ENCODE results near the gene TRAM2. TPM values are rescaled to one million over a fixed set of nuclear protein-coding genes. Genes with fewer than 3 reads are reported as not detected.

TRAM2 gene
- total RNA-seq, 1 donor from 2014 or later: 16.2 TPM

GRCh38 chr6:52570291-52570700, 6.6 kb downstream of the TRAM2 start:
- TF ChIP-seq CTCF (IDR thresholded peaks at IDR 0.05; ENCODE audit: partially characterized antibody, unreplicated experiment): no peak
- Mint-ChIP-seq H3K9me3 (ENCODE audit: unreplicated experiment) (no peaks in the 10 kb centered on the region), H3K4me3 (ENCODE audit: unreplicated experiment) (no peak overlapping the region), H3K36me3 (ENCODE audit: unreplicated experiment) (no peaks in the 10 kb centered on the region), H3K27ac (ENCODE audit: unreplicated experiment) (no peak overlapping the region), H3K27me3 (ENCODE audit: unreplicated experiment) (peaks cover 6% of the 10 kb centered on the region), H3K4me1 (ENCODE audit: low read depth, unreplicated experiment) (peaks cover 24% of the 10 kb centered on the region)
- DNase-seq: no peak

- Mint-ChIP-seq H3K27ac (ENCODE audit: unreplicated experiment) (no peak overlapping the region), H3K4me1 (ENCODE audit: low read depth, unreplicated experiment) (peaks cover 19% of the 10 kb centered on the region), H3K4me3 (ENCODE audit: unreplicated experiment) (no peak overlapping the region), H3K27me3 (ENCODE audit: unreplicated experiment) (peaks cover 9% of the 10 kb centered on the region), H3K36me3 (ENCODE audit: unreplicated experiment) (no peaks in the 10 kb centered on the region), H3K9me3 (ENCODE audit: unreplicated experiment) (no peaks in the 10 kb centered on the region)
- no peak for TF ChIP-seq CTCF (IDR thresholded peaks at IDR 0.05; ENCODE audit: partially characterized antibody, unreplicated experiment)
- DNase-seq: no peak
These were observed 8.5 kb downstream of the TRAM2 start for GRCh38 chr6:52568320-52568719.

- Mint-ChIP-seq H3K27ac (ENCODE audit: unreplicated experiment) (no peak overlapping the region), H3K9me3 (ENCODE audit: unreplicated experiment) (no peaks in the 10 kb centered on the region), H3K4me1 (ENCODE audit: low read depth, unreplicated experiment) (peaks cover 17% of the 10 kb centered on the region), H3K27me3 (ENCODE audit: unreplicated experiment) (peaks cover 7% of the 10 kb centered on the region), H3K4me3 (ENCODE audit: unreplicated experiment) (no peak overlapping the region), H3K36me3 (ENCODE audit: unreplicated experiment) (no peaks in the 10 kb centered on the region)
- TF ChIP-seq CTCF (IDR thresholded peaks at IDR 0.05; ENCODE audit: partially characterized antibody, unreplicated experiment): no peak
- no peak for DNase-seq
These were observed 10.0 kb downstream of the TRAM2 start for GRCh38 chr6:52566853-52567279.

GRCh38 chr6:52566201-52566600, 10.7 kb downstream of the TRAM2 start:
- DNase-seq: no peak
- no peaks in the 10 kb centered on the region for H3K36me3 Mint-ChIP-seq (ENCODE audit: unreplicated experiment)
- peaks cover 7% of the 10 kb centered on the region for H3K27me3 Mint-ChIP-seq (ENCODE audit: unreplicated experiment)
- H3K4me1 Mint-ChIP-seq (ENCODE audit: low read depth, unreplicated experiment): peaks cover 14% of the 10 kb centered on the region
- no peak overlapping the region for H3K4me3 Mint-ChIP-seq (ENCODE audit: unreplicated experiment)
- no peaks in the 10 kb centered on the region for H3K9me3 Mint-ChIP-seq (ENCODE audit: unreplicated experiment)
- no peak overlapping the region for H3K27ac Mint-ChIP-seq (ENCODE audit: unreplicated experiment)
- TF ChIP-seq CTCF (IDR thresholded peaks at IDR 0.05; ENCODE audit: partially characterized antibody, unreplicated experiment): no peak

- no peak overlapping the region for H3K4me3 Mint-ChIP-seq (ENCODE audit: unreplicated experiment)
These were observed 12.0 kb downstream of the TRAM2 start for GRCh38 chr6:52564856-52565255.

More at GRCh38 chr6:52564856-52565255, 12.0 kb downstream of the TRAM2 start:
- H3K36me3 Mint-ChIP-seq (ENCODE audit: unreplicated experiment): no peaks in the 10 kb centered on the region
- no peak overlapping the region for H3K27ac Mint-ChIP-seq (ENCODE audit: unreplicated experiment)
- no peak for TF ChIP-seq CTCF (IDR thresholded peaks at IDR 0.05; ENCODE audit: partially characterized antibody, unreplicated experiment)
- peaks cover 7% of the 10 kb centered on the region for H3K27me3 Mint-ChIP-seq (ENCODE audit: unreplicated experiment)
- H3K4me1 Mint-ChIP-seq (ENCODE audit: low read depth, unreplicated experiment): peaks cover 7% of the 10 kb centered on the region
- no peak for DNase-seq
- H3K9me3 Mint-ChIP-seq (ENCODE audit: unreplicated experiment): peaks cover 2% of the 10 kb centered on the region
